K562 (cell line): ENCODE data around the gene SENP1. TPM values are rescaled to one million over a fixed set of nuclear protein-coding genes. Genes with fewer than 3 reads are reported as not detected.

Experiments
- ATAC-seq: fragments of 200-7000 bp; cut with Tn5 transposase; 3 replicates; pipeline ENCODE4 v1.9.1; 2020; ENCODE audit warnings: moderate library complexity
- BruUV-seq: library from RNA; stranded (reverse); fragments of 400-500 nt; replicated peaks from 2 replicates; lab custom pipeline; 2021; lab: Mats Ljungman, UMichigan
- CTCF ChIA-PET: fragments of 300-600 bp; formaldehyde crosslinking; extraction: SDS; loops from one replicate; lab custom pipeline; 2021; ENCODE audit warnings: low intra/inter-chr PET ratio; lab: Yijun Ruan, JAX
- POLR2A ChIA-PET: fragments of 300-600, 350-650 bp; sonication (Branson Sonifier 250); formaldehyde crosslinking; extraction: SDS; loops from one replicate; lab custom pipeline; 2021; ENCODE audit warnings: antibody characterized with exemption, inconsistent platforms; lab: Yijun Ruan, JAX
- DNase-seq, 4 experiments: peaks; one replicate each; pipeline versions ENCODE4 v3.0.0 to v3.0.0-alpha.2; 2011 to 2018; ENCODE audit warnings: low spot score in 3 of 4, mixed read lengths in 3 of 4; ENCODE audit errors: extremely low read depth in 1 of 4
- FAIRE-seq: peaks from 2 replicates; lab custom pipeline; 2011; peaks lifted over from hg19 to GRCh38; lab: Jason Lieb, UNC
- H2AFZ ChIP-seq: 2 replicates; pipeline ENCODE4 v1.6.0; 2011; ENCODE audit warnings: low read depth, low read length, control low read depth, inconsistent platforms
- H3K27ac ChIP-seq: fragments of 200-600 bp; 3 replicates; pipeline ENCODE4 v1.8.0; 2011; ENCODE audit warnings: low read depth, mild to moderate bottlenecking, control low read depth, inconsistent platforms, low read length, moderate library complexity, mixed read lengths; ENCODE audit errors: extremely low read depth
- H3K27me3 ChIP-seq, 2 experiments: fragments of 300-600 bp in 1 of 2; 2 replicates in 1 of 2; 3 replicates in 1 of 2; pipeline versions ENCODE4 v1.6.0 to v1.8.0; 2011; ENCODE audit warnings: inconsistent platforms in 2 of 2, low read length in 2 of 2, mild to moderate bottlenecking in 1 of 2, mixed read lengths in 1 of 2, moderate library complexity in 1 of 2; ENCODE audit not compliant: control insufficient read depth in 2 of 2, insufficient read depth in 2 of 2
- H3K36me3 ChIP-seq: fragments of 300-600 bp; 3 replicates; pipeline ENCODE4 v1.8.0; 2011; ENCODE audit warnings: mild to moderate bottlenecking, low read length, inconsistent platforms; ENCODE audit not compliant: control insufficient read depth, insufficient read depth
- H3K4me1 ChIP-seq, 2 experiments: fragments of 200-600 bp in 1 of 2; replicated peaks in 1 of 2; 2 replicates in 1 of 2; 3 replicates in 1 of 2; pipeline versions ENCODE4 v1.5.1 to v1.8.0; 2011; ENCODE audit warnings: inconsistent platforms in 2 of 2, low read length in 2 of 2, mild to moderate bottlenecking in 1 of 2, mixed read lengths in 1 of 2, moderate library complexity in 1 of 2; ENCODE audit not compliant: control insufficient read depth in 2 of 2, insufficient read depth in 2 of 2
- H3K4me2 ChIP-seq: 2 replicates; pipeline ENCODE4 v1.6.1; 2011; ENCODE audit warnings: low read length, control low read depth, inconsistent platforms, mixed read lengths; ENCODE audit not compliant: insufficient read depth
- H3K4me3 ChIP-seq: fragments of 200-600 bp; sonication (generic), shearing (Covaris generic); 2 replicates; pipeline ENCODE4 v1.5.1; 2016; ENCODE audit warnings: control low read depth, inconsistent platforms
- H3K79me2 ChIP-seq: fragments of 200-600 bp; 3 replicates; pipeline ENCODE4 v1.8.0; 2011; ENCODE audit warnings: low read length, inconsistent platforms; ENCODE audit not compliant: control insufficient read depth, insufficient read depth
- H3K9ac ChIP-seq, 2 experiments: 2 replicates each; pipeline versions ENCODE4 v1.6.0 to v1.6.1; 2011; ENCODE audit warnings: low read depth in 2 of 2, low read length in 2 of 2, control low read depth in 1 of 2, inconsistent platforms in 1 of 2, mild to moderate bottlenecking in 1 of 2, mixed read lengths in 1 of 2; ENCODE audit not compliant: insufficient read depth in 1 of 2
- H3K9me1 ChIP-seq: one replicate; pipeline ENCODE4 v1.6.0; 2011; ENCODE audit warnings: inconsistent platforms, mild to moderate bottlenecking, low read length, moderate library complexity; ENCODE audit not compliant: control insufficient read depth, insufficient read depth
- H3K9me3 ChIP-seq: replicated peaks from 2 replicates; pipeline ENCODE4 v1.5.1; 2011; ENCODE audit warnings: low read depth, low read length, inconsistent platforms; ENCODE audit not compliant: control insufficient read depth, insufficient read depth
- H4K20me1 ChIP-seq: replicated peaks from 2 replicates; pipeline ENCODE4 v1.6.1; 2011; ENCODE audit warnings: low read length, inconsistent platforms, mixed read lengths; ENCODE audit not compliant: control insufficient read depth, insufficient read depth
- EGR1 ChIP-seq: fragments of 450-650 bp; conservative IDR thresholded peaks from 2 replicates; pipeline ENCODE4 v1.6.1; 2017; ENCODE audit warnings: mild to moderate bottlenecking
- KDM4B ChIP-seq, 2 experiments: fragments of 450-650 bp in 1 of 2; sonication (generic) in 1 of 2; IDR thresholded peaks; 2 replicates each; pipeline ENCODE4 v1.6.1; 2016 to 2017; ENCODE audit warnings: borderline replicate concordance in 2 of 2, antibody characterized with exemption in 1 of 2, low read depth in 1 of 2, mild to moderate bottlenecking in 1 of 2
- MEIS2 ChIP-seq: fragments of 450-650 bp; IDR thresholded peaks from 2 replicates; pipeline ENCODE4 v1.6.1; 2014; ENCODE audit warnings: mild to moderate bottlenecking; ENCODE audit not compliant: partially characterized antibody
- NR2C1 ChIP-seq, 2 experiments: fragments of 450-650 bp; IDR thresholded peaks; 2 replicates each; pipeline ENCODE4 v1.6.1; 2017; ENCODE audit warnings: mild to moderate bottlenecking in 2 of 2, antibody characterized with exemption in 1 of 2, inconsistent platforms in 1 of 2, missing compliant biosample characterization in 1 of 2, missing genetic modification characterization in 1 of 2
- NR2C2 ChIP-seq, 2 experiments: fragments of 200-800 bp in 1 of 2; sonication (Bioruptor generic) in 1 of 2; sonication (generic) in 1 of 2; formaldehyde crosslinking in 1 of 2; IDR thresholded peaks; 2 replicates each; pipeline versions ENCODE4 v1.6.1 to v1.8.0; 2016 to 2022; ENCODE audit warnings: mild to moderate bottlenecking in 1 of 2, missing compliant biosample characterization in 1 of 2, missing genetic modification characterization in 1 of 2, missing genetic modification reagents in 1 of 2
- NR3C1 ChIP-seq: sonication (generic); formaldehyde crosslinking; IDR thresholded peaks from 2 replicates; pipeline ENCODE4 v1.8.1; 2022; ENCODE audit warnings: missing genetic modification reagents
- PHF21A ChIP-seq: fragments of 450-650 bp; IDR thresholded peaks from 2 replicates; pipeline ENCODE4 v1.6.1; 2017; ENCODE audit warnings: low read depth, borderline replicate concordance
- RBM39 ChIP-seq: fragments of 200-400 bp; formaldehyde crosslinking; optimal IDR thresholded peaks from 2 replicates; pipeline ENCODE3; 2018; ENCODE audit warnings: low read depth, low read length
- RUNX1 ChIP-seq: sonication (generic); IDR thresholded peaks from 2 replicates; pipeline ENCODE4 v1.6.1; 2016; ENCODE audit warnings: antibody characterized with exemption, low read depth
- ZNF518B ChIP-seq: fragments of 250-450 bp; sonication (Bioruptor Pico); IDR thresholded peaks from 2 replicates; pipeline ENCODE4 v1.5.0; 2021; ENCODE audit warnings: mild to moderate bottlenecking, moderate library complexity
- WGBS: fragments of 100-300 bp; shearing (Covaris generic); methylation state at CpG from one replicate; pipeline ENCODE4 v1.1.6; 2016; ENCODE audit warnings: low coverage, mixed read lengths; ENCODE audit not compliant: insufficient coverage; ENCODE audit errors: missing lambda C conversion rate; 5-methylcytosine and 5-hydroxymethylcytosine counted together
- in situ Hi-C: fragments of 300-500 bp; cut with MboI; formaldehyde crosslinking; loops from 4 replicates; pipeline ENCODE4 v1.15.0; 2018; ENCODE audit warnings: inconsistent platforms, mixed read lengths
- intact Hi-C: fragments of 100-400 bp; cut with micrococcal nuclease; formaldehyde crosslinking; loops from 2 replicates; pipeline ENCODE4 v1.14.2; 2022
- polyA plus RNA-seq, 8 experiments: library from polyadenylated mRNA; depleted of rRNA in 4 of 8; stranded (reverse) in 5 of 8; unstranded in 3 of 8; fragments of >200 nt; fragmentation: Nextera tagmentation in 2 of 8; fragmentation: Illumina TruSeq in 1 of 8; extraction: Ambion mirVana in 2 of 8; extraction: Trizol in 1 of 8; gene quantifications; 2 replicates each; pipeline versions ENCODE4 v1.2.1 to v1.2.3, GENCODE V29; 2011 to 2014; ENCODE audit warnings: inconsistent platforms in 1 of 8, missing spikeins in 1 of 8
- total RNA-seq, 7 experiments: library from RNA; depleted of rRNA in 6 of 7; stranded (reverse); fragments of >200 nt in 6 of 7; fragmentation: Illumina TruSeq in 2 of 7; extraction: Trizol in 2 of 7; gene quantifications; 2 replicates each; pipeline versions ENCODE4 v1.2.1 to v1.2.3, GENCODE V29; 2011 to 2021; ENCODE audit warnings: low replicate concordance in 1 of 7

The SENP1 gene
- total and polyA plus RNA-seq, 9 of the 15 experiments (the other 6 are each of a cell fraction or from before 2014, with no cell fraction given): 15.5 to 59.0 (median 36.3) TPM

GRCh38 chr12:48022180-48022521 lies 83.7 kb downstream of the SENP1 start:
- WGBS: 0% methylated on average over 3 of the region's 3 CpGs
- Histone ChIP-seq H3K4me3 (no peak overlapping the region), H3K36me3 (no peaks in the 10 kb centered on the region), H3K9ac (no peak overlapping the region), H3K27ac (no peak overlapping the region), H2AFZ (no peak overlapping the region), H3K9me3 (no peaks in the 10 kb centered on the region), H3K27me3 (peaks cover 27 to 32% of the 10 kb centered on the region in 2 experiments), H3K4me2 (no peak overlapping the region), H4K20me1 (no peaks in the 10 kb centered on the region), H3K9me1 (no peaks in the 10 kb centered on the region), H3K4me1 (no peaks in the 10 kb centered on the region), H3K79me2 (no peaks in the 10 kb centered on the region)
- CTCF ChIA-PET: no interaction called here
- intact Hi-C loops (no loop called here), in situ Hi-C loops (no loop called here)
- ATAC-seq (no peak), FAIRE-seq (no peak), DNase-seq (no peak)
- POLR2A ChIA-PET: no interaction called here
- TF ChIP-seq MEIS2 (no peak), NR2C1 (IDR thresholded peaks at IDR 0.05) (no peak), NR2C1 (tag; IDR thresholded peaks at IDR 0.05) (no peak), KDM4B (IDR thresholded peaks at IDR 0.05; ENCODE audit: borderline replicate concordance in 2 of 2, low read depth in 1 of 2) (no peak), ZNF518B (CRISPR knock-in tag) (no peak), NR3C1 (CRISPR knock-in tag) (no peak), RUNX1 (no peak), RBM39 (no peak), NR2C2 (CRISPR knock-in tag; IDR thresholded peaks at IDR 0.05) (no peak), NR2C2 (tag; IDR thresholded peaks at IDR 0.05) (no peak), EGR1 (no peak), PHF21A (no peak)
- BruUV-seq: no TSS peak
